ENCODE measurements around the gene HMCN2.

DNA sequence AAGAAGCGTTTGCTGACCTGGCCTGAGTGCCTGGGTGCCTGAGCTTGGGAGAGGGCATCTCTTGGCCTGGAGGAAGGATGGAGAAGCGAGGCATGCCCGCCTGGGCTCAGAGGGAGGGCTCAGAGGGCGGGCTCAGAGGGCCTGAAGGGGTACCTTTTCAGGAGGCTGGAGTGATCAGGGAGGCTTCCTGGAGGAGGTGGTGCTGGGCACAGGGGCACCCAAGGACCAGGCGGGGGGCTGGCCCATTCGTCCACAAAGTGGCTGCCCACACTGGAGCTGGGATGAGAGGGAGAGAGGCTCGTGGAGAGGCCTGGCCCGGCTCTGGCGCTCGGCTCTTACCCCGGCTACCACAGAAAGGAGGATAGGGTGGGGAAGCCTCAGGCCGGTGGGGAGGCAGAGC is 212.0 kb downstream of the HMCN2 start:
- TF ChIP-seq, protein P1, sequence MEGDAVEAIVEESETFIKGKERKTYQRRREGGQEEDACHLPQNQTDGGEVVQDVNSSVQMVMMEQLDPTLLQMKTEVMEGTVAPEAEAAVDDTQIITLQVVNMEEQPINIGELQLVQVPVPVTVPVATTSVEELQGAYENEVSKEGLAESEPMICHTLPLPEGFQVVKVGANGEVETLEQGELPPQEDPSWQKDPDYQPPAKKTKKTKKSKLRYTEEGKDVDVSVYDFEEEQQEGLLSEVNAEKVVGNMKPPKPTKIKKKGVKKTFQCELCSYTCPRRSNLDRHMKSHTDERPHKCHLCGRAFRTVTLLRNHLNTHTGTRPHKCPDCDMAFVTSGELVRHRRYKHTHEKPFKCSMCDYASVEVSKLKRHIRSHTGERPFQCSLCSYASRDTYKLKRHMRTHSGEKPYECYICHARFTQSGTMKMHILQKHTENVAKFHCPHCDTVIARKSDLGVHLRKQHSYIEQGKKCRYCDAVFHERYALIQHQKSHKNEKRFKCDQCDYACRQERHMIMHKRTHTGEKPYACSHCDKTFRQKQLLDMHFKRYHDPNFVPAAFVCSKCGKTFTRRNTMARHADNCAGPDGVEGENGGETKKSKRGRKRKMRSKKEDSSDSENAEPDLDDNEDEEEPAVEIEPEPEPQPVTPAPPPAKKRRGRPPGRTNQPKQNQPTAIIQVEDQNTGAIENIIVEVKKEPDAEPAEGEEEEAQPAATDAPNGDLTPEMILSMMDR (IDR thresholded peaks at IDR 0.05), result no peak
- no peak for TF ChIP-seq EZH2phosphoT487 (IDR thresholded peaks at IDR 0.05)

All from neural progenitor cell (in vitro differentiated cells).